ENCODE results near the gene DNAH3.

DNAH3 gene

DNA sequence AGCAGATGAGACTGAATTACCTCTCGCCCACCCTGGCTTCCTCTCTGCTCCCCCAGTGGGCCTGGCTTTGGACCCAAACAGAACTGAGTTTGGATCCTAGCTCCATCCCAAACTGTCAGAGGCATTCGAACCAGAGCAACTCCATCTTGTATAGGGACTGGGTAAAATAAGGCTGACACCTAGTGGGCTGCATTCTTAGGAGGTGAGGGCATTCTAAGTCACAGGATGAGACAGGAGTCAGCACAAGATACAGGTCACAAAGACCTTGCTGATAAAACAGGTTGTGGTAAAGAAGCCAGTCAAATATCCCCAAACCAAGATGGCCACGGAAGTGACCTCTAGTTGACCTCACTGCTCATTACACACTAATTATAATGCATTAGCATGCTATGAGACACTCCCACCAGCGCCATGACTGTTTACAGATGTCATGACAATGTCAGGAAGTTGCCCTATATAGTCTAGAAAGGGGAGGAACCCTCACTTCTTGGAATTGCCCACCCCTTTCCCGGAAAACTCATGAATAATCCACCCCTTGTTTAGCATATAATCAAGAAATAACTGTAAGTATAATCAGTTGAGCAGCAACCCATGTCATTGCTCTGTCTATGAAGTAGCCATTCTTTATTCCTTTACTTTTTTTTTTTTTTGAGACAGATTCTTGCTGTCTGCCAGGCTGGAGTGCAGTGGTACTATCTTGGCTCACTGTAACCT is 205.6 kb downstream of the DNAH3 start:
- H2AFZ ChIP-seq (ENCODE audit: low read length) = peak overlapping the region; percentile 9
- H3K9ac ChIP-seq (ENCODE audit: low read depth, low read length, poor library complexity, severe bottlenecking) = no peak overlapping the region

DNA sequence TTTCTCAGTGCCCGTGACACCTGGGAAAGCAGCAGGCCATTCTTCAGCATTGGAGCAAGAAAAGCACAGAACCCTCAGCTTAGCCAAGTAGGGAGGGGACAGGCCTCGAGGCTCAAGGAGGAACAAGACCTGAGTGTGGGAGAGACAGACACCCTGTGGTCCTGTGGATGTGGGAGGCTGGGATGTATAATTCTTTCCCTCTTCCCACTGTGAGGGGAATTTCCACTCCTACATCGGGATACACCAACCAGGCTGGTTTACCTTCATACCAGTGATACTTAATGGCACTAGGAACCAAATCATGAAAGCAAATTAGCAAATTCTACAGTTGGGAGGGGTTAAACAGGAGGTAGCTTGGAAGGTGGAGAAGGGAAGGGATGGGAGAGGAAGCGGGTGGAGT is 208.4 kb downstream of the DNAH3 start:
- Histone ChIP-seq H3K9me3 (ENCODE audit: insufficient read depth, low read depth, low read length) (no peaks in the 10 kb centered on the region), H3K9me2 (replicated peaks; ENCODE audit: low read depth, low read length) (no peaks in the 10 kb centered on the region), H3K4me1 (ENCODE audit: insufficient read depth, low read length, poor library complexity, severe bottlenecking) (peaks cover 6% of the 10 kb centered on the region), H3F3A (ENCODE audit: low read depth) (no peaks in the 10 kb centered on the region), H2AFZ (ENCODE audit: low read length) (no peak overlapping the region), H3K4me3 (ENCODE audit: low read length, poor library complexity, severe bottlenecking) (no peak overlapping the region), H4K20me1 (ENCODE audit: insufficient read depth, low read length, poor library complexity, severe bottlenecking) (no peaks in the 10 kb centered on the region), H3K9ac (ENCODE audit: low read depth, low read length, poor library complexity, severe bottlenecking) (no peak overlapping the region), H3K4me2 (ENCODE audit: low read depth, low read length, poor library complexity, severe bottlenecking) (no peak overlapping the region), H3K79me2 (ENCODE audit: insufficient read depth, low read length) (no peaks in the 10 kb centered on the region), H3K36me3 (ENCODE audit: insufficient read depth, low read length) (no peaks in the 10 kb centered on the region), H3K27me3 (ENCODE audit: insufficient read depth, low read length, poor library complexity, severe bottlenecking) (no peaks in the 10 kb centered on the region)
- no peak for TF ChIP-seq EZH2phosphoT487 (IDR thresholded peaks at IDR 0.05; ENCODE audit: borderline replicate concordance)
- TF ChIP-seq, protein P1, sequence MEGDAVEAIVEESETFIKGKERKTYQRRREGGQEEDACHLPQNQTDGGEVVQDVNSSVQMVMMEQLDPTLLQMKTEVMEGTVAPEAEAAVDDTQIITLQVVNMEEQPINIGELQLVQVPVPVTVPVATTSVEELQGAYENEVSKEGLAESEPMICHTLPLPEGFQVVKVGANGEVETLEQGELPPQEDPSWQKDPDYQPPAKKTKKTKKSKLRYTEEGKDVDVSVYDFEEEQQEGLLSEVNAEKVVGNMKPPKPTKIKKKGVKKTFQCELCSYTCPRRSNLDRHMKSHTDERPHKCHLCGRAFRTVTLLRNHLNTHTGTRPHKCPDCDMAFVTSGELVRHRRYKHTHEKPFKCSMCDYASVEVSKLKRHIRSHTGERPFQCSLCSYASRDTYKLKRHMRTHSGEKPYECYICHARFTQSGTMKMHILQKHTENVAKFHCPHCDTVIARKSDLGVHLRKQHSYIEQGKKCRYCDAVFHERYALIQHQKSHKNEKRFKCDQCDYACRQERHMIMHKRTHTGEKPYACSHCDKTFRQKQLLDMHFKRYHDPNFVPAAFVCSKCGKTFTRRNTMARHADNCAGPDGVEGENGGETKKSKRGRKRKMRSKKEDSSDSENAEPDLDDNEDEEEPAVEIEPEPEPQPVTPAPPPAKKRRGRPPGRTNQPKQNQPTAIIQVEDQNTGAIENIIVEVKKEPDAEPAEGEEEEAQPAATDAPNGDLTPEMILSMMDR (conservative IDR thresholded peaks at IDR 0.05; ENCODE audit: low read length) = no peak

More for the DNA sequence above, 205.6 kb downstream of the DNAH3 start:
- TF ChIP-seq, protein P1 (conservative IDR thresholded peaks at IDR 0.05; ENCODE audit: low read length) = peak; percentile 53
- no peak for TF ChIP-seq EZH2phosphoT487 (IDR thresholded peaks at IDR 0.05; ENCODE audit: borderline replicate concordance)
- Histone ChIP-seq H3K4me1 (ENCODE audit: insufficient read depth, low read length, poor library complexity, severe bottlenecking) (peaks cover 6% of the 10 kb centered on the region), H3K9me3 (ENCODE audit: insufficient read depth, low read depth, low read length) (no peaks in the 10 kb centered on the region), H3F3A (ENCODE audit: low read depth) (no peaks in the 10 kb centered on the region), H3K27me3 (ENCODE audit: insufficient read depth, low read length, poor library complexity, severe bottlenecking) (no peaks in the 10 kb centered on the region), H3K9me2 (replicated peaks; ENCODE audit: low read depth, low read length) (no peaks in the 10 kb centered on the region), H3K4me2 (ENCODE audit: low read depth, low read length, poor library complexity, severe bottlenecking) (no peak overlapping the region), H3K79me2 (ENCODE audit: insufficient read depth, low read length) (no peaks in the 10 kb centered on the region), H3K4me3 (ENCODE audit: low read length, poor library complexity, severe bottlenecking) (no peak overlapping the region), H3K36me3 (ENCODE audit: insufficient read depth, low read length) (no peaks in the 10 kb centered on the region), H4K20me1 (ENCODE audit: insufficient read depth, low read length, poor library complexity, severe bottlenecking) (no peaks in the 10 kb centered on the region)

DNA sequence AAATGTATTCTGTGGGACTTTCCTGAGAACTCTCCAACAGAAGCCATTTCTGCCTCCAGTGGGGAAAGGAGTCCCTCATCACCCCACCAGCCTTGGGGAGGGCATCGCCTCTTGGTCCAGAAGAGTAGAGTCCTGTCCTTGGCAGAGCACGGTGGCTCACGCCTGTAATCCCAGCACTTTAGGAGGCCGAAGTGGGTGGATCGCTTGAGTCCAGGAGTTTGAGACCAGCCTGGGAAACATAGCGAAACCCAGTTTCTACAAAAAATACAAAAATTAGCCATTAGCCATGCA is 209.1 kb downstream of the DNAH3 start:
- Histone ChIP-seq H2AFZ (ENCODE audit: low read length) (no peak overlapping the region; the same call in 1 of the 2 replicates), H3K9ac (ENCODE audit: low read depth, low read length, poor library complexity, severe bottlenecking) (no peak overlapping the region), H3K9me3 (ENCODE audit: insufficient read depth, low read depth, low read length) (no peaks in the 10 kb centered on the region), H3K36me3 (ENCODE audit: insufficient read depth, low read length) (no peaks in the 10 kb centered on the region), H3K4me2 (ENCODE audit: low read depth, low read length, poor library complexity, severe bottlenecking) (no peak overlapping the region), H4K20me1 (ENCODE audit: insufficient read depth, low read length, poor library complexity, severe bottlenecking) (no peaks in the 10 kb centered on the region), H3K79me2 (ENCODE audit: insufficient read depth, low read length) (no peaks in the 10 kb centered on the region), H3K4me1 (ENCODE audit: insufficient read depth, low read length, poor library complexity, severe bottlenecking) (peaks cover 6% of the 10 kb centered on the region), H3F3A (ENCODE audit: low read depth) (no peaks in the 10 kb centered on the region), H3K9me2 (replicated peaks; ENCODE audit: low read depth, low read length) (no peaks in the 10 kb centered on the region), H3K27me3 (ENCODE audit: insufficient read depth, low read length, poor library complexity, severe bottlenecking) (no peaks in the 10 kb centered on the region), H3K4me3 (ENCODE audit: low read length, poor library complexity, severe bottlenecking) (no peak overlapping the region)
- TF ChIP-seq EZH2phosphoT487 (IDR thresholded peaks at IDR 0.05; ENCODE audit: borderline replicate concordance) = no peak
- TF ChIP-seq, protein P1 (conservative IDR thresholded peaks at IDR 0.05; ENCODE audit: low read length) = no peak

All from Loucy (cell line).